ENCODE data around the gene ILF3.
"Not testable (repeated sequence)": the region's sequence is repeated elsewhere in the genome, so short reads cannot be mapped to it uniquely, and the experiment has no call there.

Gene ILF3

DNA sequence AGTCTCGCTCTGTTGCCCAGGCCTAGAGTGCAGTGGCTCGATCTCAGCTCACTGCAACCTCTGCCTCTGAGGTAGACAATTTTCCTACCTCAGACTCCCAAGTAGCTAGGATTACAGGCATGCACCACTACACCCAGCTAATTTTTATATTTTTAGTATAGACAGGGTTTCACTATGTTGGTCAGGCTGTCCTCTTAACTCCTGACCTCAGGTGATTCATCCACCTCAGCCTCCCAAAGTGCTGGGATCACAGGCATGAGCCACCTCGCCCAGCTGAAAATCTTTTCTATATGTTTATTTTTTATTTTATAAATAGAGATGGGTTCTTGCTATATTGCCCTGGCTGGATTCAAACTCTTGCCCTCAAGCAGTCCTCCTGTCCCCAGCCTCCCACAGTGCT lies 17.8 kb downstream of the ILF3 start:
- FAIRE-seq; DNase-seq (ENCODE audit: insufficient read length, low spot score): not testable (repeated sequence)

GRCh38 chr19:10675214-10675613 lies 21.1 kb downstream of the ILF3 start:
- FAIRE-seq; DNase-seq (ENCODE audit: insufficient read length, low spot score): not testable (repeated sequence)

DNA sequence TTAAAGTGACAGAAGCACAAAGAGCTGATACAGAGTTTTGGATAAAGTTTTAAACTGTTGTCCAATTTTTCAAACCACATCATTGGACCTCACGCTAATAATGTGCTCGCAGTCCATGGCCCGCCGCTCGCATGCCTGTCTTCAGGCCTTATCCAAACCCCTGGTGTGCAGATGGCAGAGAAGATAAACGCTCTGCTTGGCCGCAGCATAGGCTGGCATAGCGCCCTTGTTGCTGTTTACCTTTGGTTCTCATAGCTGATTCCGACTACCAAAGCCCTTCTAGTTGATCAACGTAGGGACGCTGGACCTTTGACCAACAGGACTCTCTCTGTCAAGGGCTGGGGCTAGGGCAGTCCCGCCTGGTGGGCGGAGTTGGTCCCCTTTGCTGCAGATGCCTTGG lies 23.6 kb downstream of the ILF3 start:
- DNase-seq (ENCODE audit: insufficient read length, low spot score) (no peak), FAIRE-seq (no peak)

- no peak for FAIRE-seq
- no peak for DNase-seq (ENCODE audit: insufficient read length, low spot score)
These were observed 24.7 kb downstream of the ILF3 start for GRCh38 chr19:10678813-10679212.

- DNase-seq (ENCODE audit: insufficient read length, low spot score): no peak
- no peak for FAIRE-seq
These were observed 25.6 kb downstream of the ILF3 start for GRCh38 chr19:10679743-10680142.

GRCh38 chr19:10680545-10681135 lies 26.5 kb downstream of the ILF3 start:
- FAIRE-seq (no peak), DNase-seq (ENCODE audit: insufficient read length, low spot score) (no peak)

GRCh38 chr19:10681658-10682057 lies 27.5 kb downstream of the ILF3 start:
- no peak for FAIRE-seq
- DNase-seq (ENCODE audit: insufficient read length, low spot score): no peak

GRCh38 chr19:10682397-10683063 lies 28.4 kb downstream of the ILF3 start:
- FAIRE-seq: no peak
- no peak for DNase-seq (ENCODE audit: insufficient read length, low spot score)

GRCh38 chr19:10683064-10683426 lies 28.9 kb downstream of the ILF3 start:
- no peak for FAIRE-seq

GRCh38 chr19:10683582-10683981 lies 29.4 kb downstream of the ILF3 start:
- DNase-seq (ENCODE audit: insufficient read length, low spot score): no peak
- FAIRE-seq: no peak

More at GRCh38 chr19:10683064-10683426, 28.9 kb downstream of the ILF3 start:
- no peak for DNase-seq (ENCODE audit: insufficient read length, low spot score)

DNA sequence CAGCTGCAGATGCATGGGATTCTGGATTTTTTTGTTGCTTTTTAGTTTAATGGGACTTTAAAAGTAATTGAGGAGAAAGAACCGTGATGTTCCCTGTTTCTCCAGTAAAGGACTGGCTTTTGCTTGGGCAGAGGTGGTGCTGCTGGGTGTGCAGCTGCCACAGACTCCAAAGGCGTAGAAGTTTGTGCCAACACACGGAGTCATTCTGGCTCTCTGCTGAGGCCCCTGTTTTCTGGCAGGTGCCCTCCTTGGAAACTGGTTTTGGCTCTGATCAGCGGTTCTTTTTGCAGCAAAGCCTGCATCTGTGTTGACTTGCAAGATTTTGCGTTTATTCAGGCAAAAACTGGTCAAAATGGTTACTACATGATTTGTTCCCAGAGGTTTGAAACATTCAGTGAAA lies 31.1 kb downstream of the ILF3 start:
- DNase-seq (ENCODE audit: insufficient read length, low spot score): no peak
- FAIRE-seq: no peak

DNA sequence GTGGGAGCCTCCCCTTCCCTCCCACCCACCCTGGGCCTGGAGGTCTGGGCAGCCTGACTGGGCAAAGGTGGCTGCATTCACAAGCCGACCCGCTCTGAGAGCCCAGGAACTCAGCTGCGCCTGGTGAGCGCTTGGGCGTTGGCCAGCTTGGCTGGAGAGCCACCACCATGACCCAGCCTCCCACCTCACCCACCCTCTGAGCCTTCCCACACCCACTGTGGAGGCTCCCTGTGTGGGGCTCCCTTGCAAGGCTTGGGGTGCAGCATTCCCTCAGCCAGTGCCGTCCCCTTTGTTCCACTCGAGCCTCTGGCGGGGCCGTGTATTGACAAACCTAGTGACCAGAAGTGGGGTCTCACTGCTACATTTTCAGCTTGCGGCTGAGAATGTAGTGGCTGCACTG lies 32.0 kb downstream of the ILF3 start:
- FAIRE-seq: no peak
- no peak for DNase-seq (ENCODE audit: insufficient read length, low spot score)

DNA sequence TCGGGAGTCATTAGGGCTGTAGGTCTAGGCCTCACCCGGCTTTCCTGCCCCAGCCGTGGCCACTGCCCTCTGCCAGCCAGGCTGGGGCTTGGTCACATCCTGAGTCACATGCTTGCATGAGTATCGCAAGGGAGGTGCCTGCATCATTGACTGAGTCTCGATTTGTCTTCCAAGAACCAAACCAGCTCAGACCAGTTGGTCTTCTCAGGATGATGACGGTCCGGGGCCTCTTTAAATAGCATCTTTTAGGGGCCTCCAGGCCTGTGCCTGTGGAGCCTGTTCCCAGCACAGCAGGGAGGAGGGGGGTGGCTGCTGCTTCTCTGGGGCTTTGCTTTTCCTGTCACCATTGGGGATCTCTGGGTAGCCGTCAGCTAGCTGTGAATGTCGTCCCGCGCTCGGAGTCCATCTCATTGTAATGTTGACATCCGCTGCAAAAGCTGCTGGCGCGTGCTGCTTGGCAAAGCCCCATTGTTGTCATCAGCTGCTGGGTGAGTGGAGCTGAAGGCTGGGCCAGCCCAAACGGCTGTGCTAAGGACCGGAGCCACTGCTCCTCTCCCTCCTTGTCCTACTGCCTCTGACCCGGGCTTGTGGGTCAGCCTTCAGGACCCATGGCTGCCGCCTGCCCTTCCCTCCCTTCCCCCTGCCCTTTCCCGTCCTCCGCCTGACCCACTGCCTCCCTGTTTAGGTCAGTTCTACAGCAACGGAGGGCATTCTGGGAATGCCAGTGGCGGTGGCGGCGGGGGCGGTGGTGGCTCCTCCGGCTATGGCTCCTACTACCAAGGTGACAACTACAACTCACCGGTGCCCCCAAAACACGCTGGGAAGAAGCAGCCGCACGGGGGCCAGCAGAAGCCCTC lies 32.7 kb downstream of the ILF3 start:
- DNase-seq (ENCODE audit: insufficient read length, low spot score) (no peak), FAIRE-seq (no peak)

GRCh38 chr19:10687518-10688288 lies 33.6 kb downstream of the ILF3 start:
- FAIRE-seq (no peak), DNase-seq (ENCODE audit: insufficient read length, low spot score) (no peak)

GRCh38 chr19:10688545-10689280 lies 34.6 kb downstream of the ILF3 start:
- no peak for DNase-seq (ENCODE audit: insufficient read length, low spot score)
- no peak for FAIRE-seq

GRCh38 chr19:10690341-10690781 lies 36.2 kb downstream of the ILF3 start:
- DNase-seq (ENCODE audit: insufficient read length, low spot score) (no peak), FAIRE-seq (no peak)

DNA sequence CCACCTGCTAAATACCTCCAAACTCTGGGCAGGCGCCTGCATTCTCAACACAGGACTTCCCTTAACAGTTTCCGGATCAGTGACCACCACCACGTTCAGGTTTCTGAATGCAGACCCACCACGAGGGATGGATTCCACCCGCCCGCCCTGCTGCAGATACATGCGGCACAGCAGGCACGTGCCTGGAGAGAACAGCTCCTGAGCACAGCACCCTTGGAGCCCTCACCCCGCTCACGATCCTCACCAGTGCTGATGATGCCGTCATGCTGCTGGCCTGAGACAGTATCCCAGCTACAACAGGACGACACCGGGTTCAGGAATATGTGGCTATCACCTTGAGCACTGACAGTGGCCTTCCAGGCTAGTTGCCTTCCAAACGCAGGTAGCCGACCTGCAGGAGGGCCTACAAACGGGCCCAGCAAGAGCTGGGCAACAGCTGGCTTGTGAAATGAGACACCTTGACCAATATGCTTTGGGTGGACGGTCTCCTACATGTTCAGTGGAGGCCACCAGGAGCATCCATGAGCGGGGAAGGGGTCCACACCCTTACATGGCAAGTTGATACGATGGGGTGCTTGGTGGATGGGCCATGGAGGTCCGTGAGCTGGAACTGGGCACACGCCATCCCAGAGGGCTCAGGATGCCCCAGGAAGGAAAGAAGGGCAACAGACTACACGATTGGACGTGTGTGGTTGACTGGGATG lies 37.2 kb downstream of the ILF3 start:
- FAIRE-seq: no peak
- no peak for DNase-seq (ENCODE audit: insufficient read length, low spot score)

GRCh38 chr19:10691883-10692282 lies 37.7 kb downstream of the ILF3 start:
- FAIRE-seq: no peak
- no peak for DNase-seq (ENCODE audit: insufficient read length, low spot score)

GRCh38 chr19:10692673-10693264 lies 38.6 kb downstream of the ILF3 start:
- DNase-seq (ENCODE audit: insufficient read length, low spot score) (no peak), FAIRE-seq (no peak)

All from GM19239 (cell line).